Right lobe of liver (tissue), 4 donors: ENCODE results near the gene LYL1.

Experiments
- CTCF ChIP-seq, 4 donors: fragments of 200-600 bp in 3 of 4; fragments of 450-650 bp in 1 of 4; IDR thresholded peaks; one replicate each; pipeline versions ENCODE4 v1.5.1 to v1.8.0; 2016 to 2022; ENCODE audit warnings: antibody characterized with exemption in 4 of 4, mild to moderate bottlenecking in 2 of 4
- POLR2A ChIP-seq: fragments of 450-650 bp; IDR thresholded peaks from one replicate; pipeline ENCODE4 v1.6.1; 2017; ENCODE audit warnings: antibody characterized with exemption, mild to moderate bottlenecking
- donor health status: DM: no; HTN: no; CAD: no.
- donor health status: DM: no; HTN: no; CAD: no.
- donor health status: DM: no; HTN: yes; CAD: no.

GRCh38 chr19:13117176-13117771 lies 14.6 kb upstream of the LYL1 start:
- no peak for TF ChIP-seq CTCF (IDR thresholded peaks at IDR 0.05)
- TF ChIP-seq POLR2A, result no peak
